GM19351 (cell line): Measurements from ENCODE around the gene NGF.

Experiments
- ATAC-seq: cut with Tn5 transposase; IDR thresholded peaks from one replicate; pipeline ENCODE4 v1.9.1; 2021; ENCODE audit warnings: mild to moderate bottlenecking, moderate library complexity; ENCODE audit not compliant: unreplicated experiment

NGF gene

DNA sequence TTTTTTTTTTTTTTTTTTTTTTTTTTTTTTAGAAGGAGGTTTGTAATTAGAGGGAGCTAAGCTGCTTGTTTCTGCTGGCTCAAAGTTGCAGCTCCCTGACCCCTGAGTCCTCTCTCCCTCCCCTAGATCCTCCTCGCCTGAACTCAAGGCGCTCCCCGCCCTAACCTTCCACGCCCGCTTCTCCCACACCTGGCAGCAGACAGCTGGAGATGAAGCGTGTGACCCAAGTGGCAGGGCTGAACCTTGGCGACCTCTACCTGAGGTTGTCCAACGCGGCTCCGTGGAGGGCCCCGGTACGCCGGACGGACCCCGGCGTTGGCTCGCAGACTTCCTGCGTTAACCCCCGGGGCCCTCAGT, 795 bp downstream of the NGF start:
- no peak for ATAC-seq

DNA sequence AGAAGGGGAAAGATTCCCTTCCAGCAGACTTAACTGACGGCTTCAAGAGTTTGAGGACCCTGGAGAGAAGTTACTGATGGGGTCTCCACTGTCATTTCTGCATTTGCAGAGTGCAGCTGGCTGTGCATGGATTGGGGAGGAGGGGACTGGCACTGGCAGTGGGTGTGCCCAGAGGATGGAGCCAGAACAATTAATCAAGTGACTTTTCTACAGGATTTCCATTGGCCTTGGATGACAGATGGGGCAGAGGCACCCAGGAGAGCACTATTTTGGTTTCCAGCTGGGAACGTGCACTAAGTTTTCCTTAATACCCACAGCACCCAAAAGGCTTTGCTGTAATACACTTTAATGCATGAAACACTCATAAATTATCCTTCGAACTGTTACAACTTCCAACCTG, 1.3 kb downstream of the NGF start:
- ATAC-seq, result no peak

DNA sequence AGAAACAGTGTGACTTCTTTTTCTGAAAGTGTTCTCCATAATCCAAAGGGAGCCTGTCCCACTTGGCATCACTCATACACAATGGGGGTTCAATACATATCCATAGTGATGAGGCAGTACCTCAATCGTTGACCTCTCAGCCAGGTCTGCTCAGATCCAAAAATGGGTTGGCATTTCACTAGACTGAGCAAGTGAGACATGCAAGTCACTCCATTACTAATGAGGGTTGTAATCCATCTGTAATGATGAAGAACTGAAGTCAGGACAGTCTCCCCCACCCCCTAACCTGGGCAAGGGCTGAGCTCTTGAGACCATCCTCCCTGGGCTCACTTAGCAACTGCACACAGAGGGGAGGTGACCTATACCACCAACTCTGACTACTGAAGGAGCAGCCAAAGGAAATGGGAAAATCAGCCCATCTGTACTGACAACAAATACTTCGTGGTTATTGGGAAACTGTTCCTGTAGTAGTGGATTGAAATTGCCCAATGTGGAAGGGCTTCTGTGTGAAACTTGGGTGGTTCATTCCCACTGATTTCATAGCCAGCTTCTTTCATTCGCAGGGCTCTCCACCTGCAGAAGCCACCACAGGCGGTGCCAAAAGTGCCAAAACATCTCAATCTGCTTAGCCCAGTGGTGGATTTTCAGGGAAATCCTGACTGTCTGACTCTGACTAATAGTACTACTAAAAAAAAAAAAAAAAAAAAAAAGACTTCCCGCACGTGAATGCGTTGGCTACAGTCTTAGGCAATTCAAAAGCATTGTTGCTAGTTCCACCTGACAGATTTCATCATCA, 5.0 kb downstream of the NGF start:
- no peak for ATAC-seq

DNA sequence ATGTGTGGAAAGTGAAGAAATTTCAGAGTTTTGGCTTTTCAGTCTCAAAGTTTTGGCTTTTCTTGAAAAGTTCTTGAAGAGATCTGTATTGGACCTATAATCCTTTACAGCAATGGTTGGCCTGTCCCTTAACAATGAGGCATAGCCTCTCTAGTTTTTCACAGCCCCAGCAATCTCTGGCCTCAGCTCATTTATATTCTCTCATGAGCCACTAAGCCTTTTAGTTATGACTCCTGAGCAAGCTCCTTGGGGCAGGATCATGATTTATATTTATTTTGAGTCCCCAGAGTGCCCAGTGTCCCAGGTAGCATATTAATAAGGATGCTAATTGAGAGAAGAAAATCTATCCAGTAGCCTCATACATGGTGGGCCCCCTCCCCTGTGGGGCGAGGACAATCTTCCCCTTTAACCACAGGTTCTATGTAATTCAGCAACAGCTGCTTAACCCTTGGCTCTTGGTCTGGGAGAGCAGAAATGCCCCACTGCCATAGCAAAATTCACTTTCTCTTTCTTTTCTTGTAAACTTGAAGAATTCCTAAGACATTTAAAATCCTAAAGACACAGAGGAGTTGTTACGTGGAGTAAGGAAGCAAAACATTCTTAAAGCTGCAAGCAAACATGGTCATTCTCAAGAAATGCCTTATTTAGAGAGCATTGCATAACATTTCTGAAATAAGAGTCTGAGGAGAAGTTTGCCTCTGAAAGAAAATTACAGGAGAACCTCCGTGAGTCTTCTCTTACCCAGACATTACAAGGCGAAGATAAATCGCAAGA, 6.3 kb downstream of the NGF start:
- ATAC-seq, result no peak

DNA sequence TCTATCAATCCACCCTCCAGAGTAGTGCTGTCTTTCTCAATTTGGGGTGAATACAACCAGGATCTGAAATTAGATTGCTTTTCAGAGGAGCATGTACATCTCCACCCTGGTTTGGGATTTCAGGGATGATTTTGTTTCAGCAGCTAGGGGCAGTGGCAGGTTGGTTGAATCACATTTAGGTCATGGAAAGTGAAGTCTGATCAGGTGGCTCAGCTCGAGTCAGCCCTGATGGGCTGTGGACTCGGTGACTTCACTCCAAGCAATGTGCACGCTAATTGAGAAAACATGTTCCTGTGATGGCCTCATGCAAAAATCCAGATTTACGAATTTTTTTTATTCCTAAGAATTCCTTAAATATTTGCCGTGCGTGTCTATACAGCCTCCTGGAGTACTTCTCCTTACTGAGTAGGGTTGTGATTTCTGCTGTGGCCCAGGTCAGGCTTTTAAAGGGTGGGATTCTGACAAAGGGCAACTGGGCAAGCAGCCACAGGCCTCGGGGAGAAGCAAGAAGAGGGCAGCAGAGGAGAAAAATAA, 7.5 kb downstream of the NGF start:
- ATAC-seq, result no peak

DNA sequence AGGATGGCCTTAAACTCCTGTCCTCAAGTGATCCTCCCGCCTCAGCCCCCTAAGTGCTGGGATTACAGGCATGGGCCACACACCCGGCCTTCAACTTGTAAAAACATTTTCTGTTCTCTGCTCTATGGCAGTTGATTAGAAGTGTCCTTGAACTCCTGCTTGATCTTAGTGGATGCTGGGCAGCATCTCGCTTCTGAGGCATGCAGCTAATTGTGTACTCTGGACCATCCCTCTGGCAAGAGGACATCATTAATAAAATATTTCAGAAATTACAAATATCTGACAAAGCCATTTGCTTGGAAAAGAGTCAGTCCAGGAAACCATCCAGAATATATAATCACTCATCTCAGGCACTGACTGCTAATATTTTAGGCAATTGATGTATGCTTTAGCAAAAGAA, 8.1 kb downstream of the NGF start:
- ATAC-seq, result no peak

DNA sequence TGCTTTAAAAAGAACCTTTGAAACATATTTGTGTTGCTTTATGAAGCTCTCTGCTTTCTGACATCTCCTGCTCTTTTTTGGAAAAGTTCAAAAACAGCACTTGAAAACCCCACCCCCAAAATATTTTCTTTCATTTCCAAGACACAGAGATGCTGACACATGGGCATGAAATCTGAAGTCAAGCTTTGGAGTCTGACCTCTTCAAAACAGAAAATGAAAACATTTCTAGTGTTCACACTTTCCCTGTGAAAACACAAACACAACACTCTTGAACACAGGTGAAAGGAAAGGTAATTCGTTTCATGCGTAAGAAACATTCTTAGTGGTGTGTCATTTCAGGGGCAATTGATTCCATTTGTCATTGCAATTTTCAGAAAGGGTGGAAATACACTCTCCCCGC, 10.8 kb downstream of the NGF start:
- ATAC-seq, result no peak

DNA sequence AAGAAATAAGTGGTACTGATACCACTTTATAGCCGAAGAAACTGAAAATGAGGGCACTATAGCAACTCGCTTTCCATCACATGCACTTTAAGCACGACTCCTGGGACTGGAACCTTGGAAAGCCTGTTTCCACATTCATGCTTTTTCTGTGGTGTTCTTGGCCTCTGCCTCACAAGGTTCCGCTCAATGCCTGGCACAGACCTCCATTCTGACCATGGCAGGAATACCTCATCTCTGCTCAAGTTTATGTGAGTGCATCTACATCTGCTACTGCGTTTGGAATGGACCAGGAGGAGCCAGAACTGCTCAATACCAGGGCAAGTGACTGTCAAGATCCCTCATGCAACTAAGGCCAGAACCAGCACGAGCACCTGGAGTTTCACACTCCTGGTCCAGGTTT, 11.6 kb downstream of the NGF start:
- no peak for ATAC-seq

DNA sequence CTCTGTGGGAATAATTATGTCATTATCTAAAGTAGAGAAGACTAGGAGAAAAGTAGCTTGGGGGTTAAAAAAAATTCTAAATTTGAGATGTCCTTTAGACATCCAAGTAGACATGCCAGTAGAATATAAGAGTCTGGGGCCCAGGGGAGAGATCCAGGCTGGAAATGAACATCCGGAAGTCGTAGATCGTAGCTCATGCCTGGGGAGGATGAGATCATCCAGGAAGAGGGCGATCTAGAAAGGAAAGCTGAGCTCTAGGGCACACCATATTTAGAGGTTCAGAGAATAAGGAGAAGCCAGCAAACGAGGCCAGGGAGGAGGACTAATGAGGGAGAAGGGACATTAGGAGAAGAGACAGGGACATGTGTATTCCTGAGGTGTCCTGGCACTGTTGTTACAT, 12.2 kb downstream of the NGF start:
- no peak for ATAC-seq

DNA sequence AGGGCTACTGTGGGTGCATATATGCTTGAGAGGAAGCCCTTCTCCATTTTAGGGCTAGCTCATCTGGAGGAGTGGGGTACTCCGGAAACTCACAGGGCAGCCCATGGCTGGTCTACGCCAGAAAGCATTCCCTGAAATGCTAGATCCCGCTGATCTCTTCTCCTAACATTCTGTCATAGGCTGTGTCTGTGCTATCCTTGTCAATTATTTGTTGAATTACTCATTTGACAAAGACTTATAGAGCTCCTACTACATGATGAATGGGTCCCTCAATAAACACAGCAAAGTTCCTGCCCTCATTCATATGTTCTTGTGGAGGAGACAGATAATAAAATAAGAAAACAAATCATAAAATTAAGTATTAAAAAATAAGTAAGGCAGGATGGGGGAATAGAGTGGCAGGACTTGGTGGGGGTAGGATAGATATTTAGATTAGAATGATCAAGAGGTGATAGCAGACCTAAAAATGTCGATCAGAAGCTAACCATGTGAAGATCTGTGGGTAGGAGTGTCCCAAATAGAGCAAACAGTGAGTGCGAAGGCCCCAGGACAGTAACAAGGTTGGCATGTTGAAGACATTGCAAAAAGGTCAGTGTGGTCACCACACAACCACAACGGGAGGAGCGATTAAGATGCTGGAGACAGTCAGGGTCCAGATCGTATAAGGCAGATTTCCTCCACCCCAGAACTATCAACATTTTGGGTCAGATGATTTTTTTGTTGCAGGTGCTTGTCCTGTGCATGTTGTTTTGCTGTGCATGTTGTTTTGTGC, 13.2 kb downstream of the NGF start:
- ATAC-seq, result no peak

DNA sequence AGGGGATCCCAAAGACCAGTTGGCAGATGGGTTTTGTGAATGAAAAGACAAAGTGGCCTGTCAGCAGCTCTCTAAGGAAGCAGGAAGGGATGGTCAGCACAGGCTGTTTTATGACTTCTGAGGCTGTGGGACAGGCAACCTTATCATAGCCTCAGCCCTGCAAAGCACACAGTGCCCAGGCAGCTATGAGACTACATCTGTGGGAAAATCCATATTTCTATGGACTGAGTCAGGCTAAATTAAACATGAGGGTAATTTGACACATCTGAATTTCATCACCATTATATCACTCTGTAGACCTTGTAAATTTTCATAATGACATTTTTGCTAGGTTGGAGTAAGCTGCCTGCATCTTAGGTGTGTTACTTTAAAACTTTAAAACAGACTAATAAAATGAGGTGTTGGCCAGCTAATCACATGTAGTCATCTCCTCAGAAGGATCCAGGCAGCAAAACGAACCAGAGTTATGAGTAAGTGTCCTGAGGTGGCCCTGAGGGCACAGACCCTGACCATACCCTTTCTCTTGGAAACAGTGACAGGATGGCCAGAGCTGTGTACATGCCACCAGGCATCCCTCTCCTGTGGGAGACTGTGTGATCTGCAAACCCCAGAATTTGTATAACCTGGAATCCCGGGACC, 14.6 kb downstream of the NGF start:
- no peak for ATAC-seq

DNA sequence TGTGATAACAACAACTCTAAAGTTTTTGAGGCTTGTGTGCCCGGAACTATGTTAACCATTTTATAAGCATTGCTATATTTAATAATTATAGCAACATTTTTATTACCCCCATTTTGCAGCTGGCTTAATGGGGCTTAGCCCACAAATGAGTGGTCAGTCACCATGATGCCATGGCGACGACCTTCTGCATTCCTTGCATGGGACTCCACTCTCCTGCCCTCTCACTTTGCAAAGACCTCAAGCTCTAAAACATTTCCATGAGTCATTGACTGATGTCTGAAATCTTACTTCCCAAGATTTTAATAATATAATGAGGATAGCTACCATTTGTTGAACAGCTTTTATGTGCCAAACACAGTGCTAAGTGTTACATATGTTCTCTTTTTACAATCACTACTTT, 15.4 kb downstream of the NGF start:
- ATAC-seq, result no peak

DNA sequence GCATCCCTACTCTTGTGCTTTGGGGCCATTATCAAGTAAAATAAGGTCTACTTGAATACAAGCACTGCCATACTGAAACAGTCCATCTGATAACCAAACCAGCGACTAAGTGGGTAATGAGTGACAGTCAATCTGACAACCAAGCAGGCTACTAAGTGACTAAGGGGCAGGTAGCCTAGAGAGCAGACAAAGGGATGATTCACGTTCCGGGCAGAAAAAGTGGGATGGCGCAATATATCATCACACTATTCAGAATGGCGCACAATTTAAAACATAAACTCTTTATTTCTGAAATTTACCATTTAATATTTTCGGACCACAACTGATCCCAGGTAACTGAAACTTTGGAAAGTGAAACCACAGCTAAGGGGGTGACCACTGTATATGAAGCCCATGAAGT, 17.7 kb downstream of the NGF start:
- no peak for ATAC-seq

DNA sequence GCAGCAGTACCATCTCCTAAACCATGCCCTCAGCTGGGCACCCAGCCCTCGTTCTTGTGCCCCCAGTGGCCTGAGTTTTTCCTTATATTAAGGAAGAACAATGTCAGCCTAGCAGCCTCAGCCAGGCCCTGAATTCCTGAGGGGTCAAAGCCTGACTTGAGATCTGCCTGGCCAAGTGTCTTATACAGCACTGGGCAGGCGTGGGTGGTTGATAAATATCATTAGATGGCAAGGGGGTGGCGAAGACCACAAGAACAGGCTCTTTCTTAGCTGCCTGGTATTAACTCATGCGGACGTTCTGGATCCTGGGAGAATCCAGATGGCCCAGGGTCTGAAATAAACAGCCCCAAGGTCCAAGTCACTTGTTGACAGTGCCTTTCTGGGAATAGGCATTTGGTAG, 18.3 kb downstream of the NGF start:
- ATAC-seq, result no peak

DNA sequence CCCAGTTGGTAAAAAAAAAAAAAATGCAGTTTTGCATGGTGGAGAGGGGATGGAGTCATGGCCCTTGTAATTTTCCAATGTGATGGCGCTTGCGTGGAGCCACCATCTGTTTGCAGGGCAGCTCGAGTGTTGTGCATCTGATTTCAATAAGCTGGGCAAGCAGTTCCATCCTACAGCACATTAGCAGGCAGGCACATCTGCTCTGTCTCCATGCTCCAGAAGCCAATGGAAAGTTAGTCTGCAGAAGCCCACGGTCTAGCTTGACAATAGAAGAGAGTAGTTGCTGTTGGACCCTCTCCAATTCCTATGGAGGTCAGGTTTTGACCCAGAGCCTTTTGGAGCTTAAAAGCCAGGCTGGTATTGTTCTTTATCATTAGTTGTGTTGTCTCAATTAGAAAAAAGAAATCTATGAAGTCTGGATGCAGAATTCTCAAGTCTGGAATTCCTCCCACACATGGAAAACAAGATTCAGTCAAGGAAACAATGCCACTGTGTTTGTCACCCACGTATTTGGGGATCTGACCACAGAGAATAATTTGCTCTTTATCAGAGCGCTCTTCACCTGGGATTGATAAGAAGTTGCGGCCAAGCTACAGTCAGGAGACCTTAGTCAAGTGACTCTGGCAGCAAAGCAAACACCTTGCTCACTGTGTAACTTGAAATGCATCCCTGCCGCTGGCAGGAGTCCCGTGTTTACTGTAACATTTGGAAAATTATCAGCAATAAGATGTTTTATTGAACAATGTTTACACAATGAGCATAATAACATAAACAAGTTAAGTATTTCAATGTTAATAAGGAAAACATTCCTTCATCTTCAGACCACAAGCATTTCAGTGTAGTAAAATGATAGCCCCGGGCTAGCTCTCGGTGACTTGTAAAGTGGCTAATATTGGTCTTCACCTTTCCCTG, 20.7 kb downstream of the NGF start:
- no peak for ATAC-seq

DNA sequence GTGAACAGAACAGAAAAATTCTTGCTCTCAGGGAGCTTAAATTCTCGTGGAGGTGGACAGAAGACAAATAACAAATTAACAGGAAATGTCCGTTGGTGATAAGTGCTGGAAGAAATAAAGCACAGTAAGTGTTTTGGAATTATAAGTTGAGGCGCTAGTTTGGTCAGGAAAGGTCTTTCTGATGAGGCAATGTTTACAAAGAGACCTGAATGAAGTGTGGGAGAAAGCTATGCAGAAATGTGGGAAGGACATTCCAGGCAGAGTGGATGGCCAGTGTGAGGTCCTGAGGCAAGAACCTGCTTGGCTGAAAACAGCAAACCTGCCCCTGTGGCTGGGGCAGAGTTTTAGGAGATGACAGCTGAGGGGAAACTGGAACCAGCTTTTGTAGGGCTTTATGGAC, 23.3 kb downstream of the NGF start:
- ATAC-seq, result no peak

DNA sequence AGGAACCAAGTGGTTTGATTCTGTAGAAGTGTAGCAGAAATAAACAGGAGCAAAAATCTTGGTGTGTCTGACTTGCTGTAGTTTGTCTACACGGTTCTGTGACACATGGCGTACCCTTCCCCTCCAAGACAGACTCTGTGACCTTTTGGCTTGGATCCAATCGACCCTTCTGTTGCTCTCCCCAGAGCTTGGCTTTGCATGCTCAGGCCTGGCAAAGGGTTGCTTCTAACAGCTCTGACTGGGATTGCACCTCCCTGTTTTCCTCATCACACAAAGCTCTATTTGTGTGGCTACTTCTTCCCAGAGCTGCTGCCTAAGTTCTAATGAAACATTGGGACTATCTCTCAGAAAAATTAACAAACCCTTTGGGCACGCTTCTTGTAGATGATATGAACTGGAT, 24.0 kb downstream of the NGF start:
- no peak for ATAC-seq

DNA sequence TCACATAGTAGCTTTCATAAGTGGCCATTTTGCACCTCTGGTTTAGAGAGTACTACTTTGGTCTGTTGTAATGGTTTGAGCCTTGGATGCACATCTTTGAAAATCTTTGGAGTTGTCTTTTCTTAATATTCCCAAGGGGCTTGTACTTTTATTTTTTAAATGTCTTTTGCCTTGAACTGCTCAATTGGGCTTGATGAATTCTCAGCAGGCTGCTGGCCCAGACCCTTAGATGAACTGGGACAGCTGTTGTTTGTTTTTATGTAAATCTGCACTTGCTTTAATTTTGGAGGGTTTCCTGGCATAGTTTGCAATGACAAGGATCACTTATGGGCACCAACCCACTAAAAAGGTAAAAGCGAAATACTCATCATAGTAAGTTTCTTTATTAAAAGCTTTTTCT, 24.9 kb downstream of the NGF start:
- ATAC-seq, result no peak

DNA sequence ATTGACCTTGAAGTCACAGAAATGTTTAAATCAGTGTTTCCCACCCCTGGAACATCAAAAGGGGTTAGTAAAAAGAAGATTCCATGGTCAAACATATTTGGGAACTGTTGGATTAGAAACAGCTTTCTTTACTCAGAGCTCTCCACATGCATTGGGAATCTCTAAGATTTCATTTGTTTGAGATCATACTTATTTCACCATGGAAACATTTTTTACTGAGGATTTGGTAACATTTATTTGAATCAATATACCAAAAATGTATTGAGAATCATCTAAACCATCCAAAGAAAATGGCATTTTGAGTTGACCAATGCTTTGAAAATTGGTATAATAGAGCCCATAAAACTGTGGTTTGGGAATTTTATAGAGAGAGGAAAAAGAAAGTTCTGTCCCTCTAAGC, 25.3 kb downstream of the NGF start:
- no peak for ATAC-seq

DNA sequence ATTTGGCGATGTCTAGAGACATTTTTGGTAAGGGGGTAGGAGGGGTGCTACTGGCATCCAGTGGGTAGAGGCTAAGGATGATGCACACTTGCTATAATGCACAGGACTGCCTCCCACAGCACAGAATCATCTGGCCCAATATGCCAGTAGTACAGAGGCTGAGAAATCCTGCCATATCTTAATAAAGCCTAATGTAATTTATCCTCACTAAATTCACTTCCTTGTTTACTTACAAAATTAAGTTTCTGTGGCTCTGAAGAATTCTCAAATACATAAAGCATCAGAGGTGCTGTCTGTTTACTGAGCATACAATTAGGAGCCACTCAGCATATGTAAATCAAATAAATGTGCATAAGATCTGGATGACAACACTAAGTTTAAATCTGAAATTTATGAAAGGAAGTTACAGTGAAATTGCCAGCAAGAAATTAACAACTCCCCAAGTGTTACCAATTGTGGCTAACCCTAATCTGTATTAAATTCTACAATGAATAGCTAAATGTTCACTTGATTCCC, 26.5 kb downstream of the NGF start:
- ATAC-seq, result no peak
